ENCODE data around the gene KRT36. TPM values are rescaled to one million over a fixed set of nuclear protein-coding genes. Genes with fewer than 3 reads are reported as not detected.
A peak's percentile ranks its signal among the peaks of the same experiment; 100 is the strongest.

The KRT36 gene
- polyA plus RNA-seq, 1 donor (not counting 4 experiments of a cell fraction or from before 2014, with no cell fraction given) = not detected

GRCh38 chr17:41499714-41500113 lies 10.0 kb upstream of the KRT36 start:
- no peak overlapping the region for H3K4me3 ChIP-seq (ENCODE audit: control insufficient read depth in 2 of 3, extremely low read depth in 1 of 3, insufficient read depth in 2 of 3, low read depth in 1 of 3, low read length in 3 of 3)
- no peaks in the 10 kb centered on the region for H3K27me3 ChIP-seq (ENCODE audit: control insufficient read depth, extremely low read depth, insufficient read depth, low read length)
- peak overlapping the region; percentile 41 for H3K27ac ChIP-seq (ENCODE audit: control insufficient read depth, insufficient read depth, low read length)
- no peaks in the 10 kb centered on the region for H3K9me1 ChIP-seq (ENCODE audit: control insufficient read depth, extremely low read depth, insufficient read depth, low read length)
- H4K20me1 ChIP-seq (ENCODE audit: control insufficient read depth, extremely low read depth, insufficient read depth, low read length) = no peaks in the 10 kb centered on the region
- no peak overlapping the region for H3K9ac ChIP-seq (ENCODE audit: control insufficient read depth, extremely low read depth, insufficient read depth, low read length)
- H3K79me2 ChIP-seq (ENCODE audit: control insufficient read depth, insufficient read depth, low read length) = no peaks in the 10 kb centered on the region
- no peak overlapping the region for H2AFZ ChIP-seq (ENCODE audit: control insufficient read depth, low read length)
- no peaks in the 10 kb centered on the region for H3K9me3 ChIP-seq (ENCODE audit: control insufficient read depth, low read depth, low read length)
- TF ChIP-seq CTCF (optimal IDR thresholded peaks at IDR 0.05 in 1 of 3, IDR thresholded peaks at IDR 0.05 in 1 of 3, conservative IDR thresholded peaks at IDR 0.05 in 1 of 3; ENCODE audit: extremely low read depth in 1 of 3, insufficient read depth in 2 of 3, low read length in 3 of 3) (no peak), EZH2 (IDR thresholded peaks at IDR 0.05; ENCODE audit: low read length) (no peak)
- peak overlapping the region; percentile 55 for H3K4me2 ChIP-seq (ENCODE audit: control insufficient read depth, extremely low read depth, insufficient read depth, low read depth, low read length)
- dilution Hi-C loops (cut with MboI; ENCODE audit: extremely low pct_ligation_motif_present, low sequenced_read_pairs) = no loop called here
- FAIRE-seq = no peak
- H3K36me3 ChIP-seq (ENCODE audit: control insufficient read depth in 2 of 2, extremely low read depth in 1 of 2, insufficient read depth in 2 of 2, low read length in 2 of 2) = no peaks in the 10 kb centered on the region
- H3K4me1 ChIP-seq (ENCODE audit: control insufficient read depth, extremely low read depth, insufficient read depth, low read length) = peaks cover 35% of the 10 kb centered on the region
- no peak for DNase-seq (ENCODE audit: low read depth, low spot score)

- TF ChIP-seq EZH2 (IDR thresholded peaks at IDR 0.05; ENCODE audit: low read length) = no peak
- no peak for TF ChIP-seq CTCF (optimal IDR thresholded peaks at IDR 0.05 in 1 of 3, IDR thresholded peaks at IDR 0.05 in 1 of 3, conservative IDR thresholded peaks at IDR 0.05 in 1 of 3; ENCODE audit: extremely low read depth in 1 of 3, insufficient read depth in 2 of 3, low read length in 3 of 3)
- Histone ChIP-seq H3K9me1 (ENCODE audit: control insufficient read depth, extremely low read depth, insufficient read depth, low read length) (no peaks in the 10 kb centered on the region), H3K36me3 (ENCODE audit: control insufficient read depth in 2 of 2, extremely low read depth in 1 of 2, insufficient read depth in 2 of 2, low read length in 2 of 2) (no peaks in the 10 kb centered on the region), H3K4me3 (ENCODE audit: control insufficient read depth in 2 of 3, extremely low read depth in 1 of 3, insufficient read depth in 2 of 3, low read depth in 1 of 3, low read length in 3 of 3) (no peak overlapping the region), H3K79me2 (ENCODE audit: control insufficient read depth, insufficient read depth, low read length) (no peaks in the 10 kb centered on the region), H3K4me1 (ENCODE audit: control insufficient read depth, extremely low read depth, insufficient read depth, low read length) (peaks cover 42% of the 10 kb centered on the region), H3K4me2 (ENCODE audit: control insufficient read depth, extremely low read depth, insufficient read depth, low read depth, low read length) (no peak overlapping the region), H2AFZ (ENCODE audit: control insufficient read depth, low read length) (no peak overlapping the region), H3K9ac (ENCODE audit: control insufficient read depth, extremely low read depth, insufficient read depth, low read length) (no peak overlapping the region), H3K27me3 (ENCODE audit: control insufficient read depth, extremely low read depth, insufficient read depth, low read length) (no peaks in the 10 kb centered on the region), H3K9me3 (ENCODE audit: control insufficient read depth, low read depth, low read length) (no peaks in the 10 kb centered on the region), H4K20me1 (ENCODE audit: control insufficient read depth, extremely low read depth, insufficient read depth, low read length) (no peaks in the 10 kb centered on the region), H3K27ac (ENCODE audit: control insufficient read depth, insufficient read depth, low read length) (no peak overlapping the region)
- dilution Hi-C loops (cut with MboI; ENCODE audit: extremely low pct_ligation_motif_present, low sequenced_read_pairs) = no loop called here
- FAIRE-seq = peak; percentile 77
- DNase-seq (ENCODE audit: low read depth, low spot score) = no peak
Observed at GRCh38 chr17:41498276-41498675, 8.6 kb upstream of the KRT36 start.
